ENCODE data around the gene RFWD3.

- TF ChIP-seq CTCF (IDR thresholded peaks at IDR 0.05; ENCODE audit: low read length) (no peak), EZH2 (IDR thresholded peaks at IDR 0.05; ENCODE audit: borderline replicate concordance, low read length) (no peak)
Observed at GRCh38 chr16:74641969-74642368, 24.7 kb downstream of the RFWD3 start.
